Fibroblast of the aortic adventitia (primary cell): ENCODE results near the gene TGFBR1. TPM values are rescaled to one million over a fixed set of nuclear protein-coding genes. Genes with fewer than 3 reads are reported as not detected.

Experiments
- DNase-seq: peaks from one replicate; pipeline ENCODE4 v3.0.0-alpha.2; 2010; ENCODE audit warnings: low read depth
- H3K4me3 ChIP-seq: 2 replicates; pipeline ENCODE4 v1.5.1; 2011; ENCODE audit warnings: low read depth, mild to moderate bottlenecking, control low read depth, low read length, moderate library complexity
- total RNA-seq: library from RNA; depleted of rRNA; stranded (reverse); fragments of >200 nt; gene quantifications from 2 replicates; pipeline ENCODE4 v1.2.3, GENCODE V29; 2012; ENCODE audit warnings: low replicate concordance
- TF ChIP-seq, protein P1 (sequence below): IDR thresholded peaks from 2 replicates; pipeline ENCODE4 v1.5.1; 2011; ENCODE audit warnings: mild to moderate bottlenecking, low read length, control low read depth, inconsistent platforms; ENCODE audit not compliant: insufficient read depth

TGFBR1 gene
- total RNA-seq, 1 donor: 28.8 TPM

DNA sequence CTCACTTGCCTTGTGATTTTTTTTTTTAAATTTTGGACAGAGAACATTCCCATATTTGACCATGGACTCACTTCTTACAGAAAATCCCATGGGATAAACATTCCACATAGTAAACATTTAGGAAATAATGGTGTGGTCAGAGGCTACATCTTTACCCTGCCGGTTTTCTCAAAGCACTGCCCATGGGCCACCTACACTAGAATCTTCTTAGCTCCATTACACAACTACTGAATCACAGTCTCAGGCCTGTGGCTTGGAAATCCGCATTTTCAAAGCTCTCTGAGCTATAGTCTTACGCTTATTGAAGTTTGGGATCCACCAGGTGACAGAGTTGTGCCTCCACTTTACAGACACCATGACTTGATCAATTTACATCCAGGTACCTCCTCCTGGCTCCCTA, 77.4 kb downstream of the TGFBR1 start:
- TF ChIP-seq, protein P1, sequence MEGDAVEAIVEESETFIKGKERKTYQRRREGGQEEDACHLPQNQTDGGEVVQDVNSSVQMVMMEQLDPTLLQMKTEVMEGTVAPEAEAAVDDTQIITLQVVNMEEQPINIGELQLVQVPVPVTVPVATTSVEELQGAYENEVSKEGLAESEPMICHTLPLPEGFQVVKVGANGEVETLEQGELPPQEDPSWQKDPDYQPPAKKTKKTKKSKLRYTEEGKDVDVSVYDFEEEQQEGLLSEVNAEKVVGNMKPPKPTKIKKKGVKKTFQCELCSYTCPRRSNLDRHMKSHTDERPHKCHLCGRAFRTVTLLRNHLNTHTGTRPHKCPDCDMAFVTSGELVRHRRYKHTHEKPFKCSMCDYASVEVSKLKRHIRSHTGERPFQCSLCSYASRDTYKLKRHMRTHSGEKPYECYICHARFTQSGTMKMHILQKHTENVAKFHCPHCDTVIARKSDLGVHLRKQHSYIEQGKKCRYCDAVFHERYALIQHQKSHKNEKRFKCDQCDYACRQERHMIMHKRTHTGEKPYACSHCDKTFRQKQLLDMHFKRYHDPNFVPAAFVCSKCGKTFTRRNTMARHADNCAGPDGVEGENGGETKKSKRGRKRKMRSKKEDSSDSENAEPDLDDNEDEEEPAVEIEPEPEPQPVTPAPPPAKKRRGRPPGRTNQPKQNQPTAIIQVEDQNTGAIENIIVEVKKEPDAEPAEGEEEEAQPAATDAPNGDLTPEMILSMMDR: no peak
- H3K4me3 ChIP-seq: no peak overlapping the region
- DNase-seq: no peak

DNA sequence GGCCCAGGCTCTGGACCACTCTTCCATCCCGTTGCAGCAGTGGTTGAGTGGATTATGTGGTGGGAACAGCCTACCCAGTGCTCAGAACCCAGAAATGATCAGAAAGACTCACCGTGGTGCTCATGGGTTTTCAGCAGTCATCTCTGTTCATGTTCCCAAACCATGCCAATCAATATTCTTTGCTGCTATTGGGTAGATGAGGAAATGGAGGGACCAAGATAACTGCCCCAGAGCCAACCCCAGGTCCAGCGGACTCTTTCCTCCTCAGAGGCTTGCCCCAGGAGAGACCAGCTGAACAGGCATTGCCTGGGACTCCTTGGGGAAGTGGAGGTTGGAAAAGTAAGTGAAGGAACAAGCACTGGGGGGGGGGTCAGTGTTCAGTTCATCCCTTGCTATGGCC, 78.7 kb downstream of the TGFBR1 start:
- TF ChIP-seq, protein P1: no peak
- no peak overlapping the region for H3K4me3 ChIP-seq
- no peak for DNase-seq

DNA sequence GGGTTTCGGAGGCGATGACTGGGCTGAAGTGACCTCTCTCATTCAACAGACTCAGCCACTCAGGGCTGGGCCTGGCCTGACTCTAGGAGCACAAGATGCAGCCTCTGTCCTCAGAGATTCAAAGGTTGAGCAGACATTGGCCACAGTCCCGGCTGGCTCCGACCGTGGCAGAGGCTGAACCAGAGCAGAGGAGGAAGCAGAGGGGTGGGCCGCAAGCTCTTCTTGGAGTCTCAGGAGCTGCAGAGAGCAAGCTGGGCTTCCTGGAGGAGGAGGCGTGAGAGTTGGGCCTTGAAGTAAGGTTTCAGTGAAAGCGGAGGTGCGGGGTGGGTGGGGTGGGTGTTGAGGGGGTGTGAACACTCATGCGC, 79.2 kb downstream of the TGFBR1 start:
- no peak for DNase-seq
- no peak overlapping the region for H3K4me3 ChIP-seq
- TF ChIP-seq, protein P1: no peak

- peak overlapping the region; percentile 51 for H3K4me3 ChIP-seq
- TF ChIP-seq, protein P1: peak; percentile 92
- DNase-seq: peak; percentile 94
Observed at GRCh38 chr9:99184475-99185347, 79.8 kb downstream of the TGFBR1 start.

DNA sequence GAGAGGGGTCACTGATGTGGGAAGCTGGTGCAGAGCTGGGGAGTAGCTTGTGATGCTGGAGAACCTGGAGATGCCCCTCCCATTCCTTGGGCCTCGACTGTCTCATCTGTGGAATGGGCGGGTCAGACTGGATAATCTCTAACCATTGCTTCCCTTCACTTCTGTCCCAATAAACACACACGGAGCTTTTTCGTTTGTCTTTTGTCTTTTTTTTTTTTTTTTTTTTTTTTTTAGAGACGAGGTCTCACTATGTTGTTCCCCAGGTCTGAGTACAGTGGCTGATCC, 80.4 kb downstream of the TGFBR1 start:
- TF ChIP-seq, protein P1: no peak
- no peak for DNase-seq
- no peak overlapping the region for H3K4me3 ChIP-seq

DNA sequence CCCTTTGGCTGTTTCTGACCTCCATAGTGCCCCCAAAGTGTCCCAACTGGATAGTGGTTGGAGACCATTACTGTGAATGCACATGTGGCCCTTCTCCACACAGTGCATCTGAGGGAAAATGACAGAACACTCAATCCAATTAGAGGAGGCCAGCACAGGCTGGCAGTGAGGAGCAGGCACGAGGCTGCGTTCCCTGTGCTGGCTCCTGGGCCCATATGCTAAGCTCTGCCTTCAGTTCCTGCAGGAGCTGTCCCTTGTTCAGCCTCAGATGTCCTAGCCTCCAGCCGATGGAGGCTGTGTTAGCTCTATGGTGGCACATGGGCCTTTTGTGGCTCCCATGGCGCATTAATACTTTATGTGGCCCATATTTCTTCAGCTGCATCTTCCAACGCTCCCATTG, 81.0 kb downstream of the TGFBR1 start:
- no peak for DNase-seq
- TF ChIP-seq, protein P1: no peak
- H3K4me3 ChIP-seq: no peak overlapping the region

GRCh38 chr9:99187311-99187710, 82.4 kb downstream of the TGFBR1 start:
- no peak overlapping the region for H3K4me3 ChIP-seq
- no peak for DNase-seq
- TF ChIP-seq, protein P1: no peak
